ENCODE data around the gene HOXA7.

HOXA7 gene

DNA sequence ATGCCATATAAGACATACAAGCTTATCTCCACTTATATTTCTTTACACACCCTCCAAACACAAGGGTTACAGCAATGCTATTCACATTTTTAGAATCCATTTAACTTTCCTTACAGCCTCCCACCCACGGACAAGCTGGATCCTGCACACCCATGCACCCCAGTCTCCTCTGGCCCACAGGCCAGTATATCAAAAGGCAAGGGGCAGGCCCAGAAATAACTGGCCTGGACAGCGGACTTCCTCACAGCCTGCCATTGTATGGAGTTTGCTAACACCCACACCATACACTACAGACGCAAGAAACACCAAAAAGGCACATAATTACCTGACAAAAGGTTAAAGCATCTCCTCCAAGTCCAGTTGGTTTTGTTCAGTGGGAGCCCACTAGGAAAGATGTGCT is 37.9 kb downstream of the HOXA7 start:
- no peak for DNase-seq (ENCODE audit: low spot score)

DNA sequence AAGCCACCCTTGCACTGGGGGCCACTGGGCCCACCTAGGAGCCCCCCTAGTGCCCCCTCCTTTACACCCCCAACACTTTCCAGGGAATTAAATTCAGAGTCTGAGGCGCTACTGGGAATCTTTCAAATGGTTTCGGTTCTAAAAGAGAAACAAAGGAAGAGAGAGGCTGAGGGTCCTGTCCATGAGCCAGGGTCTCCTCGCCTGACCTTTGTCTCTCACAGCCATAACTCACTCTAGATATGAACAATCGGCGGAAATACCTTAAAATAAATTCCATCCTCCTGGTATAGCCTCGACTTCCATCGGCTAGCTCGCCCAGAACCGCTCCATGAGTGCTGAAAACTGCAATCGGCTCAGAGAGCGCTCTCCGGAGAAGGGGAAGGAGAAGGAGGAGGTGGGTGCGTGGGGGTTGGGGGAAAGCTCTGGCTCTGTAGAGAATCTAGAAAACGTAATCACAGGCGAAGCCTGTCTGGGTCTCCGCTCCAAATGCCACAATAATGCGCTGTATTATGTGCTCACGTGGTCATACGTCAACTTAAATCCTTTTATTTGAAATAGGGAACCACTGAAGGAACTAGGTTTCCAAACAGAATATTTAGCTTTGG is 38.5 kb downstream of the HOXA7 start:
- no peak for DNase-seq (ENCODE audit: low spot score)

DNA sequence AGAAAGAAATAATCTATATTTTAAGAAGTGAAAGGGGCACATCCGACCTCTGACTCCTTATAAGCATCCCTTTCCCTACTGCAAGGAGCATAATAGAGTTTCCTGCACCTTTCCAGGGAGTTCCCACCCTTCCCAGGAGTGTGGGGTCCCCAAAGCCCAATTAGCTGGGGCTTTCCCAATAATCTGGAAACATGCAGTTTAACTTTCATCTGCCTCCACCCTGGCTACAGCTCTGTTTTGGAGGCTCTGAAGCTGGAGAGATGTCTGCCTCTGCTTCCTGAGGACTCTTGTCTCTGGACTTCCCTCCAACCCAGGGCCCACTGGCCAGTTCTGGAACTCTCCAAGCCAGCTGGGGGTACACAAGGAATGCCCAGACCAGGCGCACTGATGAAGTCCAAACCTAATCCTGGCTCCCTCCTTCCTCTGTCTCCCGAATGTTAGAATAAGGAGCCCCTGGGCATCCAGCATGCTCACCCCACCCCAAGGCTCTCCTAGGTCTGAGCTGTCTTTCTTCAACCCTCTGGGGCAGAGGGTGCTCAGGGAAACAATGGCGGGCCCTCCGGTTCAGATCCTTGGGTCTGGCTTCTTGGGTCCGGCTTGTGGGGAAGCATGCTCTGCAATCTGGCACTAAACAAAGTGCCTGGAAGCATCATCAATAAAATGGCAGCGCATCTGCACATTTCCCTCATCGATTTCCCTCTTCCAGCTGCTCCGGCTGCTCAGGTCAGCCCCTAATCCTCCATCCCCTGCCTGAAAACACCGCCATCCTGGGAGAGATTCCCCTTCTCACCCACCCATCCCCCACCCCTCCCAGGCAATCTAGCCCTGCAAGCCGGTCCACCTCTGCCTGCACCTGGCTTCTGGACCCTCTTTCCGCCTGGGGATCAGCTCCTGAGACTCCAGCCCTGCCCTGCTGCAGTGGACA is 39.3 kb downstream of the HOXA7 start:
- no peak for DNase-seq (ENCODE audit: low spot score)

DNA sequence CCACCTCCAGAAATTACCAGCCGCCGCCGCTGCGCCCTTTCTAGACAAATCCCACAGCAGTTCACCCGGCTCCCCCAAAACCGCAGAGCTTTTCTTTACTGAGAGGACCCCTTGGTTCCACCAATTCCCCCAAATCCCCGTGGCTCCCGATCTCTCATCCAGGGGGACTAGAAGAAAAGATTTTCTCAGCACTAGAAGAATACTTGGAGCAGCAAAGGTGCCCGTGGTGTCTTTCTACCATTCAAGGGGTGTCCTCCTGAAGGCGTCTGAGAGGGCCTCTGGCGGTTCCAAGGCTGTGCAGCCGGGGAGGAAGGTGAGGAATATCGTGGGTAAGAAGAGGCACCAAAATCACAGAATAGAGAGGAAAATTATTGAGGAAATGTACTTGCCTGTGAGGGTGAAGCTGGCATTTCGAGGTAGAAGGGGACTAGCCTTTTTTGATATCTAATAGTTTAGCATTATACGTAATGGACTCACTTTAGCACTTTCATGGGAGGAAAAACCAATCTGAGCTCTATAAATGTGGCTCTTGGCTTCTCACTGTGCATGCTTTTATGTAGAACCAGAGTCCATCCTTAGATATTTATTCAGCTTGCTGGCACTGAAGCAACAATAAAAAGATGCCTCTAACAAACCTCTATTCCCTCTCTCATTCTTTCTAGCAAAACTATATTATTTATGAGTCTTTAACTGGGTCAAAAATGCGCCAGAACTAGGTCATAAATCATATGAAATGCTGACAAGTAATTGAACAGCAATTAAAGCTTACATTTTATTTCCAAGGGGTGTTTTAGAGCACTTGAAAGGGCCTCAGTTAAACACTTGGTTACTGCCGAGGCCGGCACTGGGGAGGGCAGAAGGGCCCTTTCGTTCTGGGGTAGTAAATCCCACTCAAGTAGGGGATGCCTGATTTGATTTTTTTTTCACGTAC is 40.2 kb downstream of the HOXA7 start:
- DNase-seq (ENCODE audit: low spot score) = no peak

DNA sequence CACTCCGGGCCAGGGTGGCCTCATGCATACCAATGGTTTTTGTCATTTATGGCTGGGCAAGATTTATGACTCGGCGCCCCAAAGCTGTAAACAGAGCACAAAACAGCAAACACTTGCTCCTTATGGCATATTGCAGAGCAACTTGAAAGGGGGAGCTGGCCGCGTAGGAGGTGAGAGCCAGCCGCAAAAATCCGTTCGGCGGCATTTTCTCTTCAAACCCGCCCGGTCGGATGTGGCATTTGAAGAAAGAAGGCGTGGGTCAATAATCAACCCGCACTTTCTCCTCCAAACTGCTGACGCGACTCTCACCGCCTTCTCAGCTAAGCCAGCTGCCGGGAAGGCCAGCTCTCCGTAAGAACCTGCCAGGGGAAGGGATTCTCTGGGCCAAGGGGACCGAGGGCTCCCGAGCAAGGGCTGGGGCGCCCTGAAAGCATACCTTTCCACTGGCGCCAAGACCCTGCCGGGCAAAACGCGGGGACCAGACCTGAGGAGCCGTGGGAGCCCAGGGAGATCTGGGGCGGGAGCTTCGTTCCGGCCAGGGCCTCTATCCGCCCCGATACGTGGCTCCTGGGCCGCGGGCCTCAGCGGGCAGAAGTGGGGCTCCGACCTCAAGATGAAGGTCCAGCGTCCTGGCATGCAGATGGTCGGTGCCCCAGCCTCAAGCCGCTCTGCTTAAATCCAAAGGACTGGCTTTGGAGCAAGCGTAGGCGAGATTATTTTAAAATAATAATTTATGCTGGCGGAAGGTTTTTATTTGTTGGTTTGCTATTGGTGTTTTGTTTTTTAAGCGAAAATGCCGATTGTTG is 41.1 kb downstream of the HOXA7 start:
- DNase-seq (ENCODE audit: low spot score) = no peak

DNA sequence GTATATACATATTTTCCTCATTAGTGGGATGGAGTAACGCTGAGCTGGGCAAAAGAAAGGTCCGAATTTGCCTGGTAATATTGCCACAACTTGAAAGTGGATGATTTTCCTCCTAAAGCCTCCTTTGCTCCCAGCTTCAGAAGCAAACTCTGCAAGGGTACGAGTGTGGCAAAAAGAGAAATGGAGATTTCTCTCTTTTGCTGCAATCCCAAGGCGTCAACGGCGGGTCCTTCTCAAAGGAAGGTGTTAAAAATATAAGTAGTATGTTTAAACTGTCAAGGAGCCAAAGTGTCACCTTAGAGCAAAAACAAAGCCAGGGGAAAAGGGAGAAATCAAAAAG is 41.6 kb downstream of the HOXA7 start:
- DNase-seq (ENCODE audit: low spot score) = no peak

DNA sequence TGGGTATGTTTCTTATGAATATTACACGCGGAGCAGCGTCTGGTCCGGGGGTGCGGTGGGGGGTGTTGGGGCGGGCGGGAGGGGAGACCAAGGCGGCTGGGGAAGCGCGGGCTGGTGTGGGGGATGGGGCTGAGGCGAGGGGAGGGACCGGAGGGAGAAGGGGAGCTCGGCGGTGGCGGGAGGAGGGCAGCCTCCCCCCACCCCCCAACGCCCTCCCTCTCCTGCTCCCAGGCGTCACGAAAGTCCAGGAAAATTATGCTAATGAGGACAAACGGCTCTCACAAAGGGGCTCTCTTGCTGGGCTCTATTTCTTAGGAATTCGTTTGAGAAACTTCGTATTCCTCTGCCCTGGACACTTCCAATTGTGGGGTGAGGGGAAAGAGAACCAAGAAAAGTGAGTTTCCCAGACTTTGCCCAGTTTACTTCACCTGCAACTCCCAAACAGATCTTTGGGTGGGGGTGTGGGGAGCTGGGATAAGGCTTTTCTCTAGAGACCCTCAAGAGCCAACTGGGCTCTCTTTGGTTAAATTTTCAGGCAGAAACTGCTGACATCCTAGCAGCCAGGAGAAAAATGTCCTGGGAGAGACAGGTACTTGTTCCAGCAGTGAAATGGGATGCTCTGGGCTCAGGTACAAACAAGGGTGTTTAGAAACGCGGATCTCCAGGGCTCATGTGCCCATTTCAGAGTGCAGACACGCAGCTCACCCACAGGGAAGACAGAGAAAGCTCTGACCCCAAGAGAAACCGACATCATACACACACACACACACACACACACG is 42.3 kb downstream of the HOXA7 start:
- DNase-seq (ENCODE audit: low spot score) = no peak

DNA sequence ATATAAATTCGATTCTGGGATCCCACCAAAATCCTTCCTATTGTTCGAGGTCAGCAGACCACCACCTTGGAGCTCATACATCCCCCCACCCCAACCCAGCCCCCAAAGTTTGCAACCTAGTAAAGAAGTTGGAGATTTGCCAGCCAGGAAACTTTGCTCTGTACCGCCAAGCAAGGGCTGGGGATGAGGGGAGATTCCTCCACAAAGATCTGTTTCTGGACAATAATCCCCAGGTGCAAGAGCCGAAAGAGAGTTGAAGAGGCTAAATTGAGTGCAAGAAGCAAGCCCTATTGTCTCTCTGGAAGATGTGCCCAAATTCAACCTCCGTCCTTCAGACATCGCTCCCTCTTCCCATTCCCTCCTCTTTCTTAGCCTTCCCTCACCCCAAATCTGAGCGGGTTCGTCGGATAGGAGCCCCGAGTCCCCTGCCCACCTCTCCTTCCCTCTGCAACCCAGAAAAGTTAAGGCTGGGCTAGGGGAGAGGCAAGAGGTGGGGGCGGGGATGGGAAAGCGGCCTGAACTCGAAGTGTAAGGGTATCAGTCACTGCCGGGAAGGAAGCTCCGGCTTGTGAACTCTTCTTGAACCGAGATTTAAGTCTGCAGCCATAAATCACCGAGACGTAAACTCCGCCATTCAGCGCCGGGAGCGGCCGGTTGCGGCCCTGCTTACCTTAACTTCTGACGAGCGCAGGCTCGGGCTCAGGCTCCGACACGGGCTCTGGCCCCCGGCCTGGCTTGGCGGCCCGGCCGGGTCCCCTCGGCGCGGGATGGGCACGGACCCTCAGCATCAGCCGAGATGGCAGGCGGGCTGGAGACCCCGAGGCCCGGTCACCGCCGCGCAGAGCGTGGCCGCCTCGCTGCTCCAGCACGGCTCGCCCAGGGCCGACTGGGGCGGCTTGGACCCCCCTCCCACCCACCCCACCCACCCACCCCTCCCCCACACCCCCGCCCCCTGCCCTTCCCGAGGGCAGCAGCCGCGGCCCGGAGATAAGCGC is 43.2 kb downstream of the HOXA7 start:
- DNase-seq (ENCODE audit: low spot score) = no peak

DNA sequence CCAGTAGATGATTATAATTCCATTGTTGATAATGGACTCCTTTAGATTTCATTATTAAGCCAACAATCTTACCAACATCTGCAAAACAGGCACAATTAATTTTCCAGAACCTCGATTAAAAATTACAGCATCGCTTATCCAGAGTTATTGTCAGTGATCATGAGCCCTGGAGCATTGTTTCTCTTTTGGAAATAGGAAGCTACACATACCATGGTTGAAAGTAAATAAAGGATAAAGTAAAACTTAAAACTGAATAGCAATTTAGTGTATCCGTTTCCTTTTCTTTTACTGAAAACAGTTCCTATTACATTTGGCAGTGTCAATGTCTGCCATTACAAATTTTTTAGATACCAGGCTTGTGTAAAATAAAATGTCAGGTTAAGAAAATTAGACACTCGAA is 44.1 kb downstream of the HOXA7 start:
- DNase-seq (ENCODE audit: low spot score) = no peak

DNA sequence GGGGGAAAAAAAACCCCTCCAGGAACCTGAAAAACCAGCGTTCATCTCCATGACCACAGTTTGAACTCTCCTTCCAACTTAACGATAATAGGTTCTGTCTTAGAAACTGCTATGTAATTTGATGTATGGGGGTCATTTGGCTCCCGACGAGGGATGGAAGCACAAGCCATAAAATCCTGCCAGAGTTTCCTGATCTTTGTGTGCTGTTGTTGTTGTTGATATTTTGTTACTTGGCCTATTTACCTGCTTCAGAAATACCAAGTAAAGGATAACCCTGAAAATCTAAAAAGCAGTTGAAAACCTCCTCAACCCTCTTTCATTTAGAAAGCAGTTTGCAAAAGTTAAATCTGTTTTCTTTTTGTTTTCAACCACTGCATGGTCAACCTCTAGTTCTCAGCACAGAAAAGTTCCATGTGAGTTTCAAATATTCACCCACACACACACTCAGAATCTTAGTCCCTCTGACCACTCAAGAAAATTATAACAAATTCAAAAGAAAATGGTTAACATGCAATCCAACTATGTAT is 44.7 kb downstream of the HOXA7 start:
- DNase-seq (ENCODE audit: low spot score) = no peak

DNA sequence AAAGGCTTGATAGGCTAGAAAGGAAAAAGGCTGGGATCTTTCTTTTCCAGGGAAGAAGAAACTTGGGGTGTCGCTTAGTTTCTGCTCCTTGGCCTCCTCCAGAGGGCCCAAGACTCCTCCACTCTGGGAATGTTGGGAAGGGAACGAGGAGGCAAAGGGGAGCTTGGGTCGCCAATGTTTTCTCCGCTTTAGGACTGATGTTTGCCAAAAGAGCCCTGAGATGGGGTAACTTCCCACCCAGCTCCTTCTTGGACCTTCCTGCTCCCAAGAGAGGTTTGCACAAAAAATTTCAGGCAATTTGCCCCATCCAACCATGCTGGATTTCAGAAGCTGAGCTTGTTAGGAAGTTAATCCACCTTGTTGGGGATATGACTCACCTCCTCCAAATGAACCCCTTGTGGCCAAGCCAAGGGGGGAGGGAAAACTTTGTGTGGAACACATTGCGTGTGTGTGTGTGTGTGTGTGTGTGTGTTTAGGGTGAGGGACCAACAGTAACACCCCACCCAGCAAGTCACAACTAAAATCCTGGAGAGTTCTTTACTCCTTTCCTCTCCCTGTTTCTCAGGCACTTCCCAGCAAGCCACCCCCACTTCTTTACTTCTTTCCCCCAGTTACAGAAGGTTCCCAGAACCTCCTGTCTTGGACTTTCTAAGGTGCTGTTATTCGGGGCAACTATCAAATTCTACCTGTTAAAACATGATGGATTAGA is 45.3 kb downstream of the HOXA7 start:
- no peak for DNase-seq (ENCODE audit: low spot score)

DNA sequence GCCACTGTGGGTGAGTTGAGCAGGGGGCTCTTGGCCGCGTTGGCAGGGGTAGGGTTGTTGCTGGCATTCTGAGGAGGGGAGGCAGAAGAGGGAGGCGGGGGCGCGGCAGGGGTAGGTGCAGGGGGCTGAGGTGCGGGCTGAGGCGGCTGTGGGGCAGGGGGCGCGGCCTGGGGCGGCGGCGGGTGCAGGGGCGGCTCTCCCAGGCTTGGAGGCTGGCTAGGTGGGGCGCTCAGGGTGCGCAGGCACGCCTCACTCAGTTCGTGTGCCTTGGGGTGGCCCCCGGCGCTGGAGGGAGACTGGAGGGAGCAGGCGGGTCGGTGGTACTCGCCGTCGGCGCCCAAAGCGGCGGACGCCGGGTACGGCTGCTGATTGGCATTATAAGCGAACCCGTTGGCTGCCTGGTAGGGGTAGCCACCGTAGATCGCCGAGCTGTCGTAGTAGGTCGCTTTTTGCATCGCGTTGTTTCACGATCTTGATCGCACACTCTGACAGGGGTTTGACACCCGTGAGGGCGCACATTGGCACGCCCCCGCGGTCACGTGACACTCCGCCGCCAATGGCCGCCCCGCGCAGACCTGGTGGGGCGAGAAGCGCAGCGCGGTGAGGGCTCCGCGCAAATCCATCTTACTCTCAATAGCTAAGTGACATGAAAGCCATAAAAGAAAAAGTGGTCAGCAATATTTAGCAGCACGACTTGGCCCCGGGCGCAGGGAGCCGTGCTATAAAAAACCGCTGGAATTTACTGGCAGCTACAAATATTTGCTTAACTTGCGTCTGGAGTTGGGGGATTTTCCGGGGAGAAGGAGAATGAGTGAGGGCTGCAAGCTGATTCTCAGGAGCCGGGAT is 46.1 kb downstream of the HOXA7 start:
- DNase-seq (ENCODE audit: low spot score) = no peak

DNA sequence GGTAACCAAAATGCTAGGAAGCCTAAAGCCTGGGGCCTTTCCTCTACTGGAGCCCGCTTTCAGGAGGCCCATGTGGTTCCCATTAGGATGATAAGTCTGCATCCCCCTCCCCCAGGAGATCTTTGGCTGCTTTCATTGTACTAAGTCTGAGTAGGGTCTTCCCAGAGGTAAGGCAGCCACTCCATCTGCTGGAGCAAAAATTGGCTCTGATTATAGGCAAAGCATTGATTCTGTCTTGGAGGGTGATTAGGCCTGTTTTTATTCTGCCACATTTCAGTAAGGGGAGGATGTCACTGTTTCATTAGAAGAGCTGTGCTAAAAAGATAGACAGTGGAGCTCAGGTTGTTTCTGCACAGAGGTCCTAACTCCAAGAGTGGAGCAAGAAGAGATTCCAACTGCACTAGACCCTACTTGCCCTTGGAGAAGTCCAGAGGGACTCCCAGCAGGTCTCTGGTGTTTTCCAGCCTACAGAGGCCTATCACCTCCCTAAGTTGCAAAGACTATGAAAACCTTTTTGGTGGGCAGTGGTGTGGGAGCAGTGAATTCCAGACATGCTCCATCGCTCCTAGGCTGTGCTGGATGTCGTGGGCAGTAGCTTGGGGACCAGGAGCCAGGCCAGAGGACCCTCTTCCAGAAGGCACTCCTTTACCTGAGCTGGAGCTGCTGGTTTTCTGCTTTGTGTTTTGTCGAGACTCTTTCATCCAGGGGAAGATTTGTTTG is 46.8 kb downstream of the HOXA7 start:
- DNase-seq (ENCODE audit: low spot score) = no peak

DNA sequence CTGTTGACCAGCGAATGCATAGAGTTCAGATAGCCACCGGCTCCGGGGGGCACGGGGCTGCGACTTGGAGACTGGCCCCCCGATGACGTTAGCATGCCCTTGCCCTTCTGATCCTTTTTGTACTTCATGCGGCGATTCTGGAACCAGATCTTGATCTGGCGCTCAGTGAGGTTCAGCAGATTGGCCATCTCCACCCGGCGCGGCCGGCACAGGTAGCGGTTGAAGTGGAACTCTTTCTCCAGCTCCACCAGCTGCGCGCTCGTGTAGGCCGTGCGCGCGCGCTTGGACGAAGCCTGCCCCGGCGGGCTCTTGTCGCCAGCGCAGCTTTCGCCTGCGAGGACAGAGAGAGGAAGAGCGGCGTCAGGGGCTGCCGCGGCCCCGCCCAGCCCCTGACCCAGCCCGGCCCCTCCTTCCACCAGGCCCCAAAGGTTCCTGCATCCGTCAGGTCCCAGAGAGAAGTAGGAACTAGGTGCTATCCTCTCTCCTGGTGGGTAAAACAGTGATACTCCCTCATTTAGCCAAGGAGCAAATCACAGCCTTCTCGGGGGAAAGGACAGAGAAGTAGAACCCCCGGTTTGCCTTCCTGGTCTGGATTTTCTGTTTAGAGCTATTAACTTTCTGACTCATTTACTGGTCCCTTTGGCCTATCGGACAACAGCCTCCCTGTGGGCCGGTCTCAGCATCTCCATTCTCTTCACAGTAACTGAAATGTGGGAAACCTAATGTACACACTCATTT is 47.9 kb downstream of the HOXA7 start:
- no peak for DNase-seq (ENCODE audit: low spot score)

DNA sequence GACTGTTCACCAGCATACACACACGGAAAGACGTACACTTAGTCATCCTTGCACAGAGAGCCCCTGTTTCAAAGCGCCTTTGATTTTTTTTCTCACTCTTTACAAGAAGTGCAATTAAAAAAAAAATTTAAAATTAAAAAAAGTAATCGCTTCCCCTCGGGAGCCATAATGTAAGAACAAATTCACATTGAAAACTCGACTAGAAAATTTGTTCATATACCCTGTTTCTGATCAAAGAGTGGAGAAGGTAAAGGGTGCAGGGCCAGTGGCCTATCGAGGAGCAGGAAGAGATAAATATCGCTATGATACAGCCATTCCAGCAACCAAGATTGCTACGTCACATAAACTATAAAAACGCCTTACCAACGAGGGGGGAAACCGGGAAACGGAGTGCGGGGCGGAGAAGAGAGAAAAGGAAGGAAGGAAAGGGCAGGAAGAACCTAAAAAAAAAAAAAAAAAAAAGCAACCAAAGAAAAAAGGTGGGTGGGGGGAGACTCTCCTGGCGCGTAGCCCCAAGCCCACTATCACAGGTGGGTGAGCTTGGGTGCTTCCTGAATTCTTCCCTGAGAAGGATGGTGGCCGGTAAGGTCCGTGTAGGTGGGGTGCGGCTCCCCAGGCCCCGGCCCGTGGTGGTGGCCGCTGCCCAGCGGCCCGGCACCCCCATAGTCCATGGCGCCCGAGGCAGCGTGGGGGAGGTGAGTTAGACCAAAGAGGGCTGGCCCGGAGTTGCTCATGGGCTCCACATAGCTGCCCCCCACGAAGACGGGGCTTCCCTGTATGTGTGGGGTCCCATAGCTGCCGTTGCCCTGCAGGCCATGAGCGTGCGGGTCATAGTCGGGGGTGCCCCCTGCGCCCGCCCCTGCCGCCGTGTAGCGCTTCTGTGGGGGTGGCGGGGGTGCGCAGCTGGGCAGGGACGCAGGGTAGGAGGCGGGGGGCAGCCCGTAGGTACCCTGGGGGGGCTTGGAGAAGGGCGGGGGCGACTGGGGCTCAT is 48.8 kb downstream of the HOXA7 start:
- no peak for DNase-seq (ENCODE audit: low spot score)

Measured in CD4-positive, alpha-beta T cell treated with Interleukin-2 at 100 ng/mL for 4 hours (primary cell).